Measurements from ENCODE around the gene TUSC2. TPM values are rescaled to one million over a fixed set of nuclear protein-coding genes. Genes with fewer than 3 reads are reported as not detected.

Gene TUSC2
- total RNA-seq, 3 donors from 2014 or later (not counting 1 experiment from before 2014, with no cell fraction given) = 18.4 to 23.4 (median 21.3) TPM

DNA sequence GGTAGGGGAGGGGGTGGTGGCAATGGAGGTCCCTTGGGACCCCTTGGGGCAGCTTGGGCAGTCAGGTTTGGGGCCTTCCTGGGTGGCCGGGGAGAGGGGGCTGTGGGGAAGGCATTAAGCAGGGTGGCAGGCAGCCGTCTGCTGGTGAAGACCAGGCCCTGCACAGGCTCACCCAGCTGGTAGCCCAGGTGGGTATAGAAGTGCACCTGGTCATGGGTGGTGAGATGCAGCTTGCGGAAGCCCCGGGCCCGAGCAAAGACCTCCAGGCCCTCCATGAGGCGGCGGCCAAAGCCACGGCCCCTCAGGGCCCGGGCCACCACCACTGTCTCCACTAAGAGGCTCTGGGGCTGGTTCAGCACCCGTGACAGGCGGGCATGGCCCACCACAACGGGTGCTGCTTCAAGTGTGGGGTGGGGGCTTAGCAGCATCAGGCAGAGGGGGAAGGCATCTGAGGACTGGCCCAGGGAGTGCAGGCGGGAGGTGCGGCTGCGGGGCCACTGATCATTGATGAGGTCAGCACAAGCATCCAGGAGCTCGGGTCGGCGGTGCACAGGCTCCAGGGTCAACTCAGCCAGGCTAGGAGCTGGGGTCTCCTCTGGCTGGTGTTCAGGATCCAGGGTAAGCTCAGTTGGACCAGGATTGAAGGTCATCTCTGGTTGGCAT lies 31.2 kb downstream of the TUSC2 start:
- Histone ChIP-seq H3K36me3 (ENCODE audit: control insufficient read depth, insufficient read depth, low read length) (peaks cover 2% of the 10 kb centered on the region), H3K4me1 (ENCODE audit: control insufficient read depth, insufficient read depth, low read length) (peaks cover 36% of the 10 kb centered on the region), H3K9me3 (ENCODE audit: control insufficient read depth, insufficient read depth, low read length) (no peaks in the 10 kb centered on the region), H3K27me3 (ENCODE audit: control insufficient read depth, insufficient read depth, low read length) (no peaks in the 10 kb centered on the region), H3K4me3 (ENCODE audit: low read length) (no peak overlapping the region), H3K27ac (ENCODE audit: low read length) (no peak overlapping the region)
- Mint-ChIP-seq H3K9me3 (no peaks in the 10 kb centered on the region), H3K4me1 (peaks cover 28 to 43% of the 10 kb centered on the region in 2 donors), H3K36me3 (no peaks in the 10 kb centered on the region), H3K4me3 (no peak overlapping the region), H3K27ac (peak overlapping the region in 1 of 2 donors; percentile 72), H3K27me3 (ENCODE audit: low read depth in 2 of 2) (no peaks in the 10 kb centered on the region)
- ATAC-seq (no peak), DNase-seq (no peak)
- WGBS (ENCODE audit: insufficient coverage) = 97% methylated on average over 18 of the region's 18 CpGs
- TF ChIP-seq, protein P1, sequence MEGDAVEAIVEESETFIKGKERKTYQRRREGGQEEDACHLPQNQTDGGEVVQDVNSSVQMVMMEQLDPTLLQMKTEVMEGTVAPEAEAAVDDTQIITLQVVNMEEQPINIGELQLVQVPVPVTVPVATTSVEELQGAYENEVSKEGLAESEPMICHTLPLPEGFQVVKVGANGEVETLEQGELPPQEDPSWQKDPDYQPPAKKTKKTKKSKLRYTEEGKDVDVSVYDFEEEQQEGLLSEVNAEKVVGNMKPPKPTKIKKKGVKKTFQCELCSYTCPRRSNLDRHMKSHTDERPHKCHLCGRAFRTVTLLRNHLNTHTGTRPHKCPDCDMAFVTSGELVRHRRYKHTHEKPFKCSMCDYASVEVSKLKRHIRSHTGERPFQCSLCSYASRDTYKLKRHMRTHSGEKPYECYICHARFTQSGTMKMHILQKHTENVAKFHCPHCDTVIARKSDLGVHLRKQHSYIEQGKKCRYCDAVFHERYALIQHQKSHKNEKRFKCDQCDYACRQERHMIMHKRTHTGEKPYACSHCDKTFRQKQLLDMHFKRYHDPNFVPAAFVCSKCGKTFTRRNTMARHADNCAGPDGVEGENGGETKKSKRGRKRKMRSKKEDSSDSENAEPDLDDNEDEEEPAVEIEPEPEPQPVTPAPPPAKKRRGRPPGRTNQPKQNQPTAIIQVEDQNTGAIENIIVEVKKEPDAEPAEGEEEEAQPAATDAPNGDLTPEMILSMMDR (IDR thresholded peaks at IDR 0.05) = no peak
- intact Hi-C loops (cut with micrococcal nuclease) = loop anchor here (5.0 kb wide), 1 partner anchor 40 kb away; no protein-coding TSS in a partner anchor

DNA sequence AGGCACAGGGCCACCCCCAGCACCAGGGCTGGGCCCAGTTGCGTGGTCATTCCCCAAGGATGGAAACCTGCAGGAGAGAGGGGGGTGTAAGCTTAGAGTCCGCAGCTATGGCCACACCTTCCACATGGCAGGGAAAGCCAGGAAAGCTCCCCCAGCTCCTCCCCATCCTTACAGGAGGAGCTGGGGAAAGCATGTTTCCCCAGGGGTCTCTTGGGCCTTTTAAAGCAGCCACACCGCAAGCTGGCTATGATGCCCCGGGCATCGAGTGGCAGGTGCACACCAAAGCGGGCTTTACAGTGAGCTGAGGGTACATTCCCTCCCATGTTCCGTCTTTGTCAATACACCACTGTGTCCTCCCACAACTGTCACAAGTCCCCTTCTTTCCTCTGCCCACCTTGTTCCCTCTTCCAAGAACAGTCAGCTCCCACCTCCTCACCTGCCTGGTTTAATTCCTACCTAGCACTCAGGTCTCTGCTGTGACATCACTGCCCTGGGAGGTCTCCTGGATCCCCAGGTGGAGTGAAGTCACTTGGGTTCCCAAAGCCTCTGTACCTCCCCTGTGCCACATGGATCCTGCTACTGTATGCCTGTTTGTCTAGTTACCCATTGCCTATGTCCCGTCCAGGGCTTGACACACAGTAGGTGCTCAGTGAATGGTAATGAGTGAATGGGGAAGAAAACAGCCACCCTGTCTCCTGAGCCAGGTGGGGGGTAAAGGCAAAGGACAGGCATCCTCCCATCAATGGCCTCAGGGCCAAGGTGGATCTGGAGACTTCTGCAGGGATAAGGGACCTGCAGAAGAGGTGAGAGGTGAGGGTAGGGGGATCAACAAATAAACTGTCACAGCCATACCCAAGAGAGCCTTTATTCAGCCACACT lies 32.2 kb downstream of the TUSC2 start:
- peaks cover 45% of the 10 kb centered on the region for H3K4me1 ChIP-seq (ENCODE audit: control insufficient read depth, insufficient read depth, low read length)
- H3K27ac Mint-ChIP-seq = peak overlapping the region in 1 of 2 donors; percentile 72
- ATAC-seq (no peak), DNase-seq (no peak)
- H3K4me3 Mint-ChIP-seq = no peak overlapping the region
- no peaks in the 10 kb centered on the region for H3K27me3 ChIP-seq (ENCODE audit: control insufficient read depth, insufficient read depth, low read length)
- H3K36me3 Mint-ChIP-seq = no peaks in the 10 kb centered on the region
- peaks cover 33 to 48% of the 10 kb centered on the region in 2 donors for H3K4me1 Mint-ChIP-seq
- 96% methylated on average over 8 of the region's 8 CpGs for WGBS (ENCODE audit: insufficient coverage)
- no peaks in the 10 kb centered on the region for H3K9me3 Mint-ChIP-seq
- H3K4me3 ChIP-seq (ENCODE audit: low read length) = no peak overlapping the region
- TF ChIP-seq, protein P1 (IDR thresholded peaks at IDR 0.05) = no peak
- H3K36me3 ChIP-seq (ENCODE audit: control insufficient read depth, insufficient read depth, low read length) = peaks cover 2% of the 10 kb centered on the region
- intact Hi-C loops (cut with micrococcal nuclease) = loop anchor here (5.0 kb wide), 1 partner anchor 42 kb away; no protein-coding TSS in a partner anchor
- no peaks in the 10 kb centered on the region for H3K27me3 Mint-ChIP-seq (ENCODE audit: low read depth in 2 of 2)
- no peak overlapping the region for H3K27ac ChIP-seq (ENCODE audit: low read length)
- no peaks in the 10 kb centered on the region for H3K9me3 ChIP-seq (ENCODE audit: control insufficient read depth, insufficient read depth, low read length)

DNA sequence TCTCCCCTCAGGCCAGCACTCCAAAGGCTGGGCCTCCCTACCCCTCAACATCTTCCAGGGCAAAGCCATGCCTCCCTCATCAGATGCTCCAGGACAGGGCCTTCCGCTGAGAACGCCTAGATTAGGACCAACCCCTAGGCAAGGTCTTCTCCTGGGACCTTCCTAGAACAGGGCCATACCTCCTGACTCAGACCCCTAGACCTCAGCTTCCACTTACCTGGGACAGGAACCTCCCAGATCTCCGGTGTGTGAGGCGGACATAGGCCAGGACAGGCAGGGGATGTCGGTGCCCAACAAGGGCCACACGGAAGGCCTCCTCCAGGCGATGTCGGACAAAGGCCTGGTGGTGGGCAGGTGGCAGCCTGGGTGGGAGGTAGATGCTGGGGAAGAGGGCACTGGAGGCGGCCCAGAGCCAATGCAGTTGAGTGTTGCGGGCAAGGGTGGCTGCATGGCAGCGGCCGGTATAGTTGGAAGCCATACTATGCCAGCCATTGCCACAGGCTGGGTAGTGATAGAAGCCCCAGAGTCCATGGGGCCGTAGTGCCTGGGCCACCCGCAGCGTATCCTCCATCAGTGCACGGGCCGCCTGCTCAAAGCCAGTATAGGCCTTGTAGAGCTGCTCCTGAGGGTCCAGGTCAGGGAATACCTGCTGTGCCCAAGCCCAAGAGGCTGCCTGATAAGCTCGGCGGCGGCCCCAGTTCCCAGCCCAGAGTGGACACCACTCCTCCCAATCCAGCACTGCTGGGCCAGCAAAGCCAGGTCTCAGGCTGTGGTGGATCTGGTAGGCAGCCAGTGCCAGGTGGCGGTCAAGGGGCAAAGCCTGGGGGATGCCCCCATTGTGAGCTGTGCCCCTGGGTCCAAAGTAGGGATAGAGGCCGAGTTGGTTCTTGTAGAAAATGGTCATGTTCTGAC lies 33.3 kb downstream of the TUSC2 start:
- Histone ChIP-seq H3K27ac (ENCODE audit: low read length) (no peak overlapping the region), H3K36me3 (ENCODE audit: control insufficient read depth, insufficient read depth, low read length) (peaks cover 5% of the 10 kb centered on the region), H3K4me1 (ENCODE audit: control insufficient read depth, insufficient read depth, low read length) (peaks cover 35% of the 10 kb centered on the region), H3K4me3 (ENCODE audit: low read length) (no peak overlapping the region), H3K9me3 (ENCODE audit: control insufficient read depth, insufficient read depth, low read length) (no peaks in the 10 kb centered on the region), H3K27me3 (ENCODE audit: control insufficient read depth, insufficient read depth, low read length) (no peaks in the 10 kb centered on the region)
- H3K27ac Mint-ChIP-seq = no peak overlapping the region
- TF ChIP-seq, protein P1 (IDR thresholded peaks at IDR 0.05) = no peak
- WGBS (ENCODE audit: insufficient coverage) = 96% methylated on average over 22 of the region's 22 CpGs
- no peaks in the 10 kb centered on the region for H3K36me3 Mint-ChIP-seq
- no peak overlapping the region for H3K4me3 Mint-ChIP-seq
- no peaks in the 10 kb centered on the region for H3K9me3 Mint-ChIP-seq
- intact Hi-C loops (cut with micrococcal nuclease) = loop anchor here (5.0 kb wide), 1 partner anchor 43 kb away; no protein-coding TSS in a partner anchor
- peaks cover 24 to 38% of the 10 kb centered on the region in 2 donors for H3K4me1 Mint-ChIP-seq
- H3K27me3 Mint-ChIP-seq (ENCODE audit: low read depth in 2 of 2) = no peaks in the 10 kb centered on the region
- no peak for ATAC-seq
- no peak for DNase-seq

Measured in natural killer cell (primary cell).